Amniotic epithelial cell (primary cell): ENCODE data around the gene ATP6V0D1.

Source experiments
- DNase-seq: peaks from one replicate; pipeline ENCODE4 v3.0.0-alpha.2; 2010; ENCODE audit warnings: low read depth

ATP6V0D1 gene

GRCh38 chr16:67393111-67393787 lies 87.7 kb downstream of the ATP6V0D1 start, which contains the start of gene TPPP3:
TSS of gene TPPP3 (minus strand) at chr16:67393498. CDS start at chr16:67391111, 2,387 bp downstream.
- DNase-seq, result peak; percentile 62

DNA sequence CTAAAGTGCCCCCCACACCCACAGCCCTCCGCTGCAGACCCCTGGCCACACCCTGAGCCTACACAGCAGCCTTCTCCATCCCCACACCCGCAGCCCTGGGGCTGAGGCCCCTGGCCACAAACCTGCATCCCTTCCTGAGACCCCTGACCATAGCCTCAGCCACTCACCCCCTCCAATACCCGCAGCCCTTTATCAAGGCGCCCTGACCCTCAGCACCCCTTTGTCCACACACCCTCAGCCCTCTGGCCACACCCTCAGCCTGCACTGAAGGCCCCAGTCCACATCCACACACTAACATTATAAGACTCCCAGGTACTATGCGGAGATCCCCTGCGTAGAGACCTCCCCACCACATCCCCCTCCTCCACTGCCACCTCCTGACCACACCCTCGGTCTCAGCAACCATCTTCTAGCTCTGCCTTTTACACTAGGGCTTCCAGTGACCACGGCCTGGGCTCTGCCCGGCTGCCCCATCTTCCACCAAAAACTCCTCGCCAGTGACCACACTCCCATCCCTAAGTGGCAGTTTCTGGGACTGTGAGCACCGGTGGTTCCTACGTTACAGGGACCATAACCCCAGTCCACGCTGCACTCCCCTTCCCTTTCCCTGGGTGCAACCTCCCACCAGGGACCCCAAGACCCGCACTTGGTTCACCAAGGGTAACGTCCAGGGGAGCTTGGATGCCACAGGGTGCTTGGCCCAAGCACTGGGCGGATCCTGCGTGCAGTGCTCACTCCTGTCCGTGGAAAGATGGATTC lies 88.5 kb downstream of the ATP6V0D1 start:
- DNase-seq, result no peak

- DNase-seq, result no peak
Measured at GRCh38 chr16:67391424-67392300, 89.3 kb downstream of the ATP6V0D1 start.

GRCh38 chr16:67390816-67391423 lies 90.0 kb downstream of the ATP6V0D1 start:
- DNase-seq, result no peak

- no peak for DNase-seq
Measured at GRCh38 chr16:67389911-67390815, 90.8 kb downstream of the ATP6V0D1 start.

- DNase-seq, result no peak
Measured at GRCh38 chr16:67388591-67388990, 92.4 kb downstream of the ATP6V0D1 start.

- no peak for DNase-seq
Measured at GRCh38 chr16:67388191-67388590, 92.8 kb downstream of the ATP6V0D1 start.
